Sigmoid colon (tissue), 7 donors: ENCODE measurements around the gene CLMN. TPM values are rescaled to one million over a fixed set of nuclear protein-coding genes. Genes with fewer than 3 reads are reported as not detected.

ENCODE experiments used
- DNase-seq: peaks from one replicate; pipeline ENCODE4 v3.0.0-alpha.2; 2019
- H3K27ac ChIP-seq, 4 donors: fragments of 200-600 bp; sonication (generic); one replicate each; pipeline ENCODE4 v1.5.1; 2016 to 2019; ENCODE audit warnings: mild to moderate bottlenecking in 1 of 4
- H3K27me3 ChIP-seq, 3 donors: fragments of 200-600 bp; sonication (generic); one replicate each; pipeline ENCODE4 v1.5.1; 2019; ENCODE audit warnings: mild to moderate bottlenecking in 1 of 3
- H3K36me3 ChIP-seq, 4 donors: fragments of 200-600 bp; sonication (generic); one replicate each; pipeline ENCODE4 v1.5.1; 2016 to 2019
- H3K4me1 ChIP-seq, 4 donors: fragments of 200-600 bp; sonication (generic); one replicate each; pipeline ENCODE4 v1.5.1; 2017 to 2019
- H3K4me3 ChIP-seq, 4 donors: fragments of 200-600 bp; sonication (generic); one replicate each; pipeline ENCODE4 v1.5.1; 2017 to 2019; ENCODE audit warnings: mild to moderate bottlenecking in 2 of 4, moderate library complexity in 1 of 4
- H3K9me3 ChIP-seq, 4 donors: fragments of 200-600 bp in 3 of 4; sonication (generic) in 3 of 4; one replicate each; pipeline versions ENCODE4 v1.5.1 to v1.6.1; 2013 to 2019
- EP300 ChIP-seq, 4 donors: sonication (generic); formaldehyde crosslinking; IDR thresholded peaks; one replicate each; pipeline ENCODE4 v1.6.1; 2017; ENCODE audit warnings: antibody characterized with exemption in 4 of 4
- POLR2A ChIP-seq, 2 donors: fragments of 450-650 bp; IDR thresholded peaks; one replicate each; pipeline ENCODE4 v1.6.1; 2016; ENCODE audit warnings: antibody characterized with exemption in 2 of 2, mild to moderate bottlenecking in 2 of 2, moderate library complexity in 2 of 2
- POLR2AphosphoS5 ChIP-seq, 4 donors: sonication (generic); formaldehyde crosslinking; IDR thresholded peaks; one replicate each; pipeline ENCODE4 v1.6.1; 2017; ENCODE audit warnings: antibody characterized with exemption in 4 of 4
- WGBS, 2 donors: extraction: QIAGEN DNeasy Blood & Tissue Kit; methylation state at CpG; one replicate each; pipeline ENCODE4 v1.1.7; 2013; 5-methylcytosine and 5-hydroxymethylcytosine counted together
- intact Hi-C: fragments of 100-400 bp; cut with DNase I; formaldehyde crosslinking; loops from one replicate; pipeline ENCODE4 v1.15.1; 2023
- polyA plus RNA-seq, 3 donors: library from polyadenylated mRNA; stranded (reverse); fragments of 200-250 nt; gene quantifications; one replicate each; pipeline ENCODE4 v1.2.3, GENCODE V29; 2013
- total RNA-seq, 4 donors: library from RNA; depleted of rRNA; stranded (reverse); fragments of >200 nt; gene quantifications; one replicate each; pipeline ENCODE4 v1.1.0, GENCODE V29; 2016
- TF ChIP-seq, protein P1 (sequence below), 4 experiments: fragments of 450-650 bp in 3 of 4; fragments of 200-600 bp in 1 of 4; IDR thresholded peaks; one replicate each; pipeline ENCODE4 v1.5.1; 2016 to 2019; ENCODE audit warnings: antibody characterized with exemption in 4 of 4, mild to moderate bottlenecking in 3 of 4, moderate library complexity in 2 of 4
- donor health status: healthy with polysubstance abuse.
- donor health status: Bipolar disorder and iron deficiency.
- donor health status: healthy.

The CLMN gene
- total and polyA plus RNA-seq, 7 donors = 3.5 to 40.2 (median 9.1) TPM

DNA sequence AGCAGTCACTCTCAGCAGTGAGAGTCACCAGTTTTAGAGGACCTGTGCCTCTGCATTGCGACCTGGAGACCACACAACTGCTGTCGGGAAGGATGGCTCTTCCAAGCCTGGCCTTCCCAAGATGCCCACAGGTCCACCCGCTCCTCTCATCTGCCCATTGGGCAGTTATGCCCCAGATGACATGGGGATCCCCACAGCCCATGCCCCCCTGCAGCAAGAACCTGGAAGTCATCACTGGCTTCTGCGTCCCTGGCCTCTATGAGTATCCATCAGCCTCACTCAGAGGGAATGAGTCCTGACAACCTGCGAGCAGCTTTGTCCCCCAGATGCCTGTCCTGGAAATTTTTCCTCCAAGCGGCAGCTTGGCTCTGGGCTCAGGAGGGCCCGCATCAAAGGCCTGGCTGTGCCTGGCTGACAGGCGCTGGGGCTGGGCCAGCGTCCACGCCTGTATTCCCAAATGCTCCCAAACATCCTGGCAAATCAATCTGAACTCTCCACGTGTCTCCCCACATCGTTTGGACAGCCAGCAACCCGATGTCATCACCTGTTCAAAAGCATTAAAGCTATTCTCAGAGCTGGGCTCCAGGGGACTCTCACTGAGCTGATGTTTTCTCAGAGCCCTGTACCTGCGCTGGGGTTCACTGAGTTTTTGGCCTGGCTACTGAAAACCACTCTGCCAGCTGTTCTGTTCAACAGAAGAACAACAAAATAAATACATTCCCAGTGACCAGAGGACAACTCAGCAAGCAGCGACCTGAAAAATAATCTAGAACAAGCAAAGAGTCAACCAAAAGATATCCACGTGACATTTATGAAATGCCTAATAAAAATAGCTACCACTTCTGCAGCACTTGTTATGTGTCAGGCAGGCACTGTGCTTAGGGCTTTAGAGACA, 57.8 kb downstream of the CLMN start:
- peak overlapping the region in 2 of 4 donors; percentile 29 to 37 for H3K27ac ChIP-seq
- 83 to 88% methylated on average over 16 of the region's 16 CpGs for WGBS, 2 donors

DNA sequence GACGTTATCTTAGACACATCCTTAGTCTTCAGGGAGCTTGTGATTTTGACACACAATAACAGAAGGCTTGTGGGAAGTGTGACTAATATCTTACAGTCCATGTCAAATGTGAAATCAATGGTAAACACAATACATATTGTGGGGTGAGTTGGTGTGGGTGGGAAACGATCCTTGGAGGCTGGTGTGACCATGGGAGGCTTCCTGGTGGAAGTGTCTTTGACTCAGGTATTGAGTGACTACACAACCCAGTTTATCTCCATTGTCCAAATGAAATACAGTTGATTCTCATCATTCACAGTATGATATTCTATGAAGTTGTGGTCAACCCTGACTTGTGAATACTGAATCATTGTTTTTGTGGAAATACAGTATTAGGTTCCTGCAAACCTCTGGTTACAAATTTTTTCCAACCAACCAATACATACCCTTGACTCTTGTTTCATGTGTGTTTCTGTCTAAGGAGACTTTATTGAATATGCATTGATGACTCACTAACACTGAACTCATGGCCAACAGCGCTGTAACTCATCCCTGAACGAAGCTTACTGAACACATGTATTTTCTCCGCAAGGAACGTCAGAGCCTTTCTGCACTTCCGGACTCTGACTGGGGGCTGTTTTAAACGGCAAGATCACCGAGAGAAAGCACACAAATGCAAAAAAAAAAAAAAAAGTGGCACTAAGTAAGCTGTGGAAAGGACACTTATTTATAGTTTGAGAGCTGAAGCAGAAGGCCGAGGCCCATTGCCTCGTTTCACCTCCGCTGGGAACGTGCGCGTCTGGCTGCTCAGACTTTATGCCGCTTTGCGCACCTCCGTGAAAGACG, 59.0 kb downstream of the CLMN start:
- H3K27ac ChIP-seq = peak overlapping the region in 2 of 4 donors; percentile 29 to 37
- no peak for DNase-seq
- TF ChIP-seq EP300 (IDR thresholded peaks at IDR 0.05) = no peak
- TF ChIP-seq, protein P1, sequence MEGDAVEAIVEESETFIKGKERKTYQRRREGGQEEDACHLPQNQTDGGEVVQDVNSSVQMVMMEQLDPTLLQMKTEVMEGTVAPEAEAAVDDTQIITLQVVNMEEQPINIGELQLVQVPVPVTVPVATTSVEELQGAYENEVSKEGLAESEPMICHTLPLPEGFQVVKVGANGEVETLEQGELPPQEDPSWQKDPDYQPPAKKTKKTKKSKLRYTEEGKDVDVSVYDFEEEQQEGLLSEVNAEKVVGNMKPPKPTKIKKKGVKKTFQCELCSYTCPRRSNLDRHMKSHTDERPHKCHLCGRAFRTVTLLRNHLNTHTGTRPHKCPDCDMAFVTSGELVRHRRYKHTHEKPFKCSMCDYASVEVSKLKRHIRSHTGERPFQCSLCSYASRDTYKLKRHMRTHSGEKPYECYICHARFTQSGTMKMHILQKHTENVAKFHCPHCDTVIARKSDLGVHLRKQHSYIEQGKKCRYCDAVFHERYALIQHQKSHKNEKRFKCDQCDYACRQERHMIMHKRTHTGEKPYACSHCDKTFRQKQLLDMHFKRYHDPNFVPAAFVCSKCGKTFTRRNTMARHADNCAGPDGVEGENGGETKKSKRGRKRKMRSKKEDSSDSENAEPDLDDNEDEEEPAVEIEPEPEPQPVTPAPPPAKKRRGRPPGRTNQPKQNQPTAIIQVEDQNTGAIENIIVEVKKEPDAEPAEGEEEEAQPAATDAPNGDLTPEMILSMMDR (IDR thresholded peaks at IDR 0.05) = no peak
- no peak for TF ChIP-seq POLR2AphosphoS5 (IDR thresholded peaks at IDR 0.05)
- no peak for TF ChIP-seq POLR2A (IDR thresholded peaks at IDR 0.05)
- no peaks in the 10 kb centered on the region for H3K36me3 ChIP-seq
- peaks cover 0 to 29% (median 25%) of the 10 kb centered on the region in 4 donors for H3K4me1 ChIP-seq
- no peaks in the 10 kb centered on the region for H3K27me3 ChIP-seq
- 86 to 91% methylated on average over 19 of the region's 19 CpGs for WGBS, 2 donors
- no peak overlapping the region for H3K4me3 ChIP-seq
- no peaks in the 10 kb centered on the region for H3K9me3 ChIP-seq
- intact Hi-C loops = no loop called here

More for the DNA sequence above, 57.8 kb downstream of the CLMN start:
- H3K27me3 ChIP-seq = no peaks in the 10 kb centered on the region
- no peaks in the 10 kb centered on the region for H3K36me3 ChIP-seq
- no peaks in the 10 kb centered on the region for H3K9me3 ChIP-seq
- DNase-seq = no peak
- no peak overlapping the region for H3K4me3 ChIP-seq
- intact Hi-C loops = no loop called here
- peaks cover 0 to 35% (median 27%) of the 10 kb centered on the region in 4 donors for H3K4me1 ChIP-seq
- TF ChIP-seq POLR2AphosphoS5 (IDR thresholded peaks at IDR 0.05) (no peak), POLR2A (IDR thresholded peaks at IDR 0.05) (no peak), EP300 (IDR thresholded peaks at IDR 0.05) (no peak)
- TF ChIP-seq, protein P1 (IDR thresholded peaks at IDR 0.05) = no peak

DNA sequence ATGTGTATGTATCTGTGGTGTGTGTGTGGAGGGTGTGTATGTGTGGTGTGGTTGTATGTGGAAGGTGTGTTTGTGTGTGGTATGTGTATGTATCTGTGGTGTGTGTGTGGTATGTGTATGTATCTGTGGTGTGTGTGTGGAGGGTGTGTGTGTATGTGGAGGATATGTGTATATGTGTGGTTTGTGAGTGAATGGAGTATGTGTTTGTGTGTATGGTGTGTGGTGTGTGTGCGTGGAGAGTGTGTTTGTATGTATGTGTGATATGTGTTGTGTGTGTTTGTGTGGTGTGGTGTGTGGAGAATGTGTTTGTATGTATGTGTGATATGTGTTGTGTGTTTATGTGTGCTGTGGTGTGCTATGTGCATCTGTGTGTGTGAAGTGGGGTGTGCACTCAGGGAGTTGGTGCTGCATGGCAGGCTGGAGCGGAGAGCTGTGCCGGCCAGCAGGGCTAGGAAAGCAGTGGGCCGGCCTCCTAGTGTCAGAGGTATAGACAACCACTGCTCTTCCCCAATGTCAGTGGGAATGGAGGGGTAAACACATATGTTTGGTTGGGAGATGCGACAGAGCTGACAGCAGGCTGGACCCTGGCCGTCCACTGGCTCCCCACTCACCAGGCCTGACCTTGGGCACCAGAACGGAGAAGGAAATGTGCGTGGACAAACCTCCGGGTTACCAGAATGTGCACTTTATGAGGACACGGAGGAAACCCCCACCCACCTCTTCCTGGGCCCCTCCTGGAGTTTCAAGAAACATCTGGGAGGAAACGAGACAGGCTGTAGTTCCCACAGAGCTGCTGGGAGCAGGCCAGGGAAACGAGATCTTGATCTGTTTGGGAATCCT, 60.7 kb downstream of the CLMN start:
- H3K4me1 ChIP-seq = peaks cover 0 to 17% (median 13%) of the 10 kb centered on the region in 4 donors
- no peaks in the 10 kb centered on the region for H3K36me3 ChIP-seq
- no peak for TF ChIP-seq POLR2A (IDR thresholded peaks at IDR 0.05)
- DNase-seq = no peak
- intact Hi-C loops = no loop called here
- no peaks in the 10 kb centered on the region for H3K9me3 ChIP-seq
- H3K4me3 ChIP-seq = no peak overlapping the region
- no peaks in the 10 kb centered on the region for H3K27me3 ChIP-seq
- WGBS, 2 donors = 49% methylated on average over 12 of the region's 12 CpGs
- peak overlapping the region in 1 of 4 donors; percentile 9 for H3K27ac ChIP-seq

DNA sequence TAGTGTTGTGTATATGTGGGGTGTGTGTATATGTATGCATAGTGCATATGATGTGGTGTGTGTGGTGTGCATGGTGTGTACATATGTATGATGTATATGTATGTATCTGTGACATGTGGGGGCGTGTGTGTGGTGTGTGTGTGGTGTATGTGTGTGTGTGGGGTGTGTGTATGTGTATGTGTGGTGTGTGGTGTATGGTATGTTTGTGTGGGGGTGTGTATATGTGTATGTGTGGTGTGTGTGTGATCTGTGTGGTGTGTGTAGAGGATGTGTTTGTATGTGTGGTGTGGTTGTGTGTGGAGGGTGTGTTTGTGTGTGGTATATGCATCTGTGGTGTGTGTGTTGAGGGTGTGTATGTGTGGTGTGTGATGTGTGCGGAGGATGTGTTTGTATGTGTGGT, 61.6 kb downstream of the CLMN start:
- H3K27me3 ChIP-seq = no peaks in the 10 kb centered on the region
- WGBS, 2 donors = 93 to 97% methylated on average over 2 of the region's 2 CpGs
- H3K36me3 ChIP-seq = no peaks in the 10 kb centered on the region
- peaks cover 0 to 17% (median 13%) of the 10 kb centered on the region in 4 donors for H3K4me1 ChIP-seq
- no peaks in the 10 kb centered on the region for H3K9me3 ChIP-seq
- intact Hi-C loops = no loop called here
- H3K27ac ChIP-seq = no peak overlapping the region
- DNase-seq = no peak
- H3K4me3 ChIP-seq = no peak overlapping the region
- TF ChIP-seq EP300 (IDR thresholded peaks at IDR 0.05) (no peak), POLR2A (IDR thresholded peaks at IDR 0.05) (no peak), POLR2AphosphoS5 (IDR thresholded peaks at IDR 0.05) (no peak)
- TF ChIP-seq, protein P1 (IDR thresholded peaks at IDR 0.05) = no peak
